Measurements from ENCODE around the gene CD300E. TPM values are rescaled to one million over a fixed set of nuclear protein-coding genes. Genes with fewer than 3 reads are reported as not detected.
"Not testable (repeated sequence)": the region's sequence is repeated elsewhere in the genome, so short reads cannot be mapped to it uniquely, and the experiment has no call there.

CD300E gene
- polyA plus RNA-seq, 1 experiment: not detected

DNA sequence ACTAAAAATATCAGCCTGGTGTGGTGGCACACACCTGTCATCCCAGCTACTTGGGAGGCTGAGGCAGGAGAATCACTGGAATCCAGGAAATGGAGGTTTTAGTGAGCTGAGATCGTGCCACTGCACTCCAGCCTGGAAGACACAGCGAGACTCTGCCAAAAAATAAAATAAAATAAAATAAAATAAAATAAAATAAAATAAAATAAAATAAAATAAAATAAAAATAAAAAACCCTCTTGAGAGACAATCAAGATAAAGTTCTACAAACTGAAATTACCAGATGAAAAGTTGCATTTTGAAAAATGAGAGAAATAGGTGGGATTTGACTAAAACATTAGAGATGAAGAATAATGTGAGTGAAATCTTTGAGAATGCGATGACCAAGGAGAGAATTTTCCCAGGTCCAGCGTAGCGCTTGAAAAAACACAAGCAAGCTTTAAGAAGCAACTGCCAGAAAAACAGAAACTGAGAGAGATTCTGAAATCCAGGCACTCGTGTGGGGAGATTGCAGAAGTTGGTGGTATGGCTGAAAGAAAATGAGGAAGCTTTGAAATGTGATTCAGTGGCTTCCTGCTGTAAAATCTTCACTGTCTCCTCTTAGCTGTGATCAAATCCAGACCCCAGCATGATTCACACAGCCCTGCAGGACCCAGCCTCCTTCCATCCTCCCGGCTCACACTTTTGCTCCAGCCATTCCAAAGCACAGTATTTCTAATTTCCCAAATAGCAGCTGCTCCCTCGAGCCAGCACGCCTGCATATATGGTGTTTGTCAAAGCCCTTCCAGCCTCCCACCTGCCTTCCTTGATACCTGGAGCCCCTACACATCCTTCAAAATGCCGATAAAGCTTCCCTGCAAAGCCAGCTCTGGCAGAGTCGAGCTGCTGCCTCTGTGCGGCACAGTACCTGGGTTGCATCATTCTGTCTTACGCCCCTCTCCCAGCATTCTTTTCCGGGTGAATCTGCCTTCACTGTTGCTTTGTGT lies 8.2 kb upstream of the CD300E start:
- Histone ChIP-seq H3K27me3 (ENCODE audit: control insufficient read depth, insufficient read depth, low read length) (no peaks in the 10 kb centered on the region; the same call in 1 of the 2 replicates), H3K36me3 (ENCODE audit: control insufficient read depth, insufficient read depth, low read length) (no peaks in the 10 kb centered on the region), H3K4me3 (ENCODE audit: low read depth, low read length) (no peak overlapping the region)
- TF ChIP-seq, protein P1, sequence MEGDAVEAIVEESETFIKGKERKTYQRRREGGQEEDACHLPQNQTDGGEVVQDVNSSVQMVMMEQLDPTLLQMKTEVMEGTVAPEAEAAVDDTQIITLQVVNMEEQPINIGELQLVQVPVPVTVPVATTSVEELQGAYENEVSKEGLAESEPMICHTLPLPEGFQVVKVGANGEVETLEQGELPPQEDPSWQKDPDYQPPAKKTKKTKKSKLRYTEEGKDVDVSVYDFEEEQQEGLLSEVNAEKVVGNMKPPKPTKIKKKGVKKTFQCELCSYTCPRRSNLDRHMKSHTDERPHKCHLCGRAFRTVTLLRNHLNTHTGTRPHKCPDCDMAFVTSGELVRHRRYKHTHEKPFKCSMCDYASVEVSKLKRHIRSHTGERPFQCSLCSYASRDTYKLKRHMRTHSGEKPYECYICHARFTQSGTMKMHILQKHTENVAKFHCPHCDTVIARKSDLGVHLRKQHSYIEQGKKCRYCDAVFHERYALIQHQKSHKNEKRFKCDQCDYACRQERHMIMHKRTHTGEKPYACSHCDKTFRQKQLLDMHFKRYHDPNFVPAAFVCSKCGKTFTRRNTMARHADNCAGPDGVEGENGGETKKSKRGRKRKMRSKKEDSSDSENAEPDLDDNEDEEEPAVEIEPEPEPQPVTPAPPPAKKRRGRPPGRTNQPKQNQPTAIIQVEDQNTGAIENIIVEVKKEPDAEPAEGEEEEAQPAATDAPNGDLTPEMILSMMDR (IDR thresholded peaks at IDR 0.05; ENCODE audit: insufficient read depth, low read depth, low read length): no peak
- ChIA-PET POLR2A (no interaction called here), CTCF (no interaction called here)
- DNase-seq (ENCODE audit: low read depth): no peak

DNA sequence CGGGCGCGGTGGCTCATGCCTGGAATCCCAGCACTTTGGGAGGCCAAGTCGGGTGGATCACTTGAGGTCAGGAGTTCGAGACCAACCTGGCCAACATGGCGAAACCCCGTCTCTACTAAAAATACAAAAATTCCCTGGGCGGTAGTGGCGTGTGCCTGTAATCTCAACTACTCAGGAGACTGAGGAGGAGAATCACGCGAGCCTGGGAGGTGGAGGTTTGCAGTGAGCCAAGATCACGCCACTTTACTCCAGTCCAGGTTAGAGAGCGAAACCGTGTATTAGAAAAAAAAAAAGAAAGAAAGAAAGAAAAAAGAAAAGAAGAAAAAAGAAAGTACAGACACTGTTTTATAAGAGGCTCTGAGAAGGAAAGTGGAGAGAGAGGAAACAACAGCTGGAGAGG lies 6.7 kb upstream of the CD300E start:
- POLR2A ChIA-PET; H3K27me3 ChIP-seq (ENCODE audit: control insufficient read depth, insufficient read depth, low read length); DNase-seq (ENCODE audit: low read depth); H3K36me3 ChIP-seq (ENCODE audit: control insufficient read depth, insufficient read depth, low read length); CTCF ChIA-PET; H3K4me3 ChIP-seq (ENCODE audit: low read depth, low read length): not testable (repeated sequence)

DNA sequence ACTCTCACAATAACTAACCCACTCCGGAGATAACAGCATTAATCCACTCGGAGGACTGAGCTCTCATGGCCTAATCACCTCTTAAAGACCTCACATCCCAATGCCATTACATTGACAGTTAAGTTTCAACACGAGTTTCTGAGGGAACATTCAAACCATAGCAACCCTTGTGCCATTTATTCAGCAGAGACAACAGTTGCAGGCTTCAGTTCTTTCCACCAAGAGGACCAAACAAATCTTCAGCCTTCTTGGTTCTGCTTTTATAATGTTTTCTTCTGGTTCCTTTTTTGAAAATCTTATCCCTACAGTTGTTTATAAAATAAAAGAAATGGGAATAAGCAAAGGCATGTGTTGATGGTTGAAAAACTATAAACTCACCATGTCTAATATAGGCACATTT lies 2.1 kb upstream of the CD300E start:
- DNase-seq (ENCODE audit: low read depth): no peak
- CTCF ChIA-PET: interaction anchor here (1.1 kb wide), 1 partner anchor 40 kb away, joined by 3 read pairs; no protein-coding TSS in a partner anchor

DNA sequence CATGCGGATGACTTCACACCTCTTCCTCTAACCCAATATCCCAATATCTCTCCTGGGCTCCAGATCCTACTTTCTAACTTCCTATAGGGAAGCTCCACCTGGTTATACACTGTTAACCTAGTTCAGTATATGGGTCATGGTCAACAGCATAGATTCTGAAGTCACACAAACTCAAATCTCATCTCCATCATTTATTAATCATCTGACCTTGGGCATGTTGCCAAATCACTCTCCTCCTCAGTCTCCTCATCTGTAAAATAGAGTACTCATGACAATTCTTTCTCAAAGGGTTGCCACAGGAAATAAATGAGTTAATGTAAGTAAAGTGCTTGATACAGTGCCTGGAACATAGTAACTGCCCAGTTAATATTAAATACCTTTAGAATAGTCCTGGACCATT lies 593 bp upstream of the CD300E start:
- ChIA-PET CTCF (no interaction called here), POLR2A (no interaction called here)
- H3K4me3 ChIP-seq (ENCODE audit: low read depth, low read length): no peak overlapping the region
- H3K36me3 ChIP-seq (ENCODE audit: control insufficient read depth, insufficient read depth, low read length): no peaks in the 10 kb centered on the region
- TF ChIP-seq, protein P1 (IDR thresholded peaks at IDR 0.05; ENCODE audit: insufficient read depth, low read depth, low read length): no peak
- no peak for DNase-seq (ENCODE audit: low read depth)
- no peaks in the 10 kb centered on the region for H3K27me3 ChIP-seq (ENCODE audit: control insufficient read depth, insufficient read depth, low read length)

More for the DNA sequence above, 2.1 kb upstream of the CD300E start:
- Histone ChIP-seq H3K36me3 (ENCODE audit: control insufficient read depth, insufficient read depth, low read length) (no peaks in the 10 kb centered on the region), H3K27me3 (ENCODE audit: control insufficient read depth, insufficient read depth, low read length) (no peaks in the 10 kb centered on the region), H3K4me3 (ENCODE audit: low read depth, low read length) (no peak overlapping the region)
- POLR2A ChIA-PET: no interaction called here
- TF ChIP-seq, protein P1 (IDR thresholded peaks at IDR 0.05; ENCODE audit: insufficient read depth, low read depth, low read length): no peak

DNA sequence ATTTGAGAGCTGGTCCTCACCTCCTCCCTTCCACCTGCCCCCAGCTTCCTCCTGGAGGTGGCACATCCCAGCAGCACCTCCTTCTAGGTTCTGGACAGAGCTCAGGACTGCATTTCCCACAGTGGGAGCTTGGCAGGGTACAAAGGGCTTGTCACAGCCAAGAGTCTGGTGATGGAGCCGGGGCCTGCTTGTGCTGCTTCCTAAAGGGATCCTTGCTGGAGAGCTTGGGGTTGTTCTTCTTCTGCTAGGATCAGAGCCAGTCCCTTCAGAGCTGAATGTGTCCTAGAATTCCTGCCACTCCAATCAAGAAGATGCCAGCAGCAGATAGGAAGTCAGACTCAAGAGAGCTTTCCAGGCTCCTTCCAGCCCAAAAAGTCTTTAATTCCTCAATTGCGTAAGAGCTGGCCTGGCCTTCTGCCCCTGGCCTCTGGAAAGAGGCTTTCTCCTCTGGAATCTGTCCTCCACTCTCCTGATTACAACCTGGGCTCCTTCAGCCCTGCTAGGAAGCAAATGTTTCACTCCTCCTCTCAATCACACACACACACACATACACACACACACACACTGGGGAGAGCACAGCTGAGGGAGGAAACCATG lies 4.4 kb downstream of the CD300E start:
- Histone ChIP-seq H3K36me3 (ENCODE audit: control insufficient read depth, insufficient read depth, low read length) (no peaks in the 10 kb centered on the region), H3K27me3 (ENCODE audit: control insufficient read depth, insufficient read depth, low read length) (no peaks in the 10 kb centered on the region), H3K4me3 (ENCODE audit: low read depth, low read length) (no peak overlapping the region)
- TF ChIP-seq, protein P1 (IDR thresholded peaks at IDR 0.05; ENCODE audit: insufficient read depth, low read depth, low read length): no peak
- no peak for DNase-seq (ENCODE audit: low read depth)
- POLR2A ChIA-PET: no interaction called here
- CTCF ChIA-PET: no interaction called here

Data from BJ (cell line).